ENCODE measurements around the gene TEX264. TPM values are rescaled to one million over a fixed set of nuclear protein-coding genes. Genes with fewer than 3 reads are reported as not detected.

The TEX264 gene
- total and polyA plus RNA-seq, 2 experiments from 2014 or later = 10.0 to 13.3 TPM

DNA sequence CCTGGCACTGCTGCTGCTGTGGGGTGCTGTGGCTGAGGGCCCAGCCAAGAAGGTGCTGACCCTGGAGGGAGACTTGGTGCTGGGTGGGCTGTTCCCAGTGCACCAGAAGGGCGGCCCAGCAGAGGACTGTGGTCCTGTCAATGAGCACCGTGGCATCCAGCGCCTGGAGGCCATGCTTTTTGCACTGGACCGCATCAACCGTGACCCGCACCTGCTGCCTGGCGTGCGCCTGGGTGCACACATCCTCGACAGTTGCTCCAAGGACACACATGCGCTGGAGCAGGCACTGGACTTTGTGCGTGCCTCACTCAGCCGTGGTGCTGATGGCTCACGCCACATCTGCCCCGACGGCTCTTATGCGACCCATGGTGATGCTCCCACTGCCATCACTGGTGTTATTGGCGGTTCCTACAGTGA, 38.0 kb downstream of the TEX264 start:
- Mint-ChIP-seq H3K36me3 (ENCODE audit: low read depth) (peaks cover 3% of the 10 kb centered on the region; the same call in 1 of the 3 replicates), H3K27ac (no peak overlapping the region), H3K4me1 (peaks cover 27% of the 10 kb centered on the region), H3K27me3 (ENCODE audit: insufficient read depth, low read depth, poor library complexity) (peaks cover 27% of the 10 kb centered on the region), H3K9me3 (no peaks in the 10 kb centered on the region; the same call in 2 of the 3 replicates), H3K4me3 (no peak overlapping the region; the same call in 2 of the 3 replicates)
- Histone ChIP-seq H3K4me1 (ENCODE audit: insufficient read depth) (peaks cover 7% of the 10 kb centered on the region), H2AFZ (no peak overlapping the region), H3K4me3 (no peak overlapping the region), H3K27me3 (ENCODE audit: insufficient read depth) (peaks cover 22% of the 10 kb centered on the region), H3K79me2 (replicated peaks; ENCODE audit: insufficient read depth) (no peaks in the 10 kb centered on the region), H4K20me1 (replicated peaks; ENCODE audit: insufficient read depth) (peaks cover 5% of the 10 kb centered on the region), H3K36me3 (ENCODE audit: insufficient read depth) (no peaks in the 10 kb centered on the region), H3K4me2 (no peak overlapping the region), H3K27ac (ENCODE audit: low read depth) (no peak overlapping the region), H3K9me2 (ENCODE audit: insufficient read depth) (no peaks in the 10 kb centered on the region), H3F3A (replicated peaks; ENCODE audit: low read depth) (peaks cover 6% of the 10 kb centered on the region; the same call in 1 of the 2 replicates)
- no peak for ATAC-seq
- TF ChIP-seq JUNB (IDR thresholded peaks at IDR 0.05; ENCODE audit: unreplicated experiment) = no peak
- no peak for TF ChIP-seq CTCF (conservative IDR thresholded peaks at IDR 0.05; ENCODE audit: low read depth in 2 of 2)
- TF ChIP-seq REST (IDR thresholded peaks at IDR 0.05; ENCODE audit: unreplicated experiment) = no peak
- TF ChIP-seq NANOG (IDR thresholded peaks at IDR 0.05; ENCODE audit: borderline replicate concordance) = no peak
- no peak for TF ChIP-seq POLR2AphosphoS5 (IDR thresholded peaks at IDR 0.05; ENCODE audit: low read depth)
- DNase-seq (ENCODE audit: low spot score) = no peak

- no peak overlapping the region for H3K27ac Mint-ChIP-seq
- Histone ChIP-seq H3K36me3 (ENCODE audit: insufficient read depth) (no peaks in the 10 kb centered on the region), H4K20me1 (replicated peaks; ENCODE audit: insufficient read depth) (peaks cover 5% of the 10 kb centered on the region), H2AFZ (no peak overlapping the region), H3K4me2 (no peak overlapping the region), H3K4me1 (ENCODE audit: insufficient read depth) (peaks cover 5% of the 10 kb centered on the region), H3K79me2 (replicated peaks; ENCODE audit: insufficient read depth) (no peaks in the 10 kb centered on the region), H3K9me2 (ENCODE audit: insufficient read depth) (no peaks in the 10 kb centered on the region), H3K27ac (ENCODE audit: low read depth) (no peak overlapping the region), H3F3A (replicated peaks; ENCODE audit: low read depth) (peaks cover 6% of the 10 kb centered on the region; the same call in 1 of the 2 replicates), H3K27me3 (ENCODE audit: insufficient read depth) (peaks cover 22% of the 10 kb centered on the region), H3K4me3 (no peak overlapping the region)
- DNase-seq (ENCODE audit: low spot score) = no peak
- H3K36me3 Mint-ChIP-seq (ENCODE audit: low read depth) = peaks cover 3% of the 10 kb centered on the region; the same call in 1 of the 3 replicates
- H3K27me3 Mint-ChIP-seq (ENCODE audit: insufficient read depth, low read depth, poor library complexity) = peaks cover 27% of the 10 kb centered on the region
- no peaks in the 10 kb centered on the region; the same call in 2 of the 3 replicates for H3K9me3 Mint-ChIP-seq
- H3K4me3 Mint-ChIP-seq = no peak overlapping the region
- peaks cover 20% of the 10 kb centered on the region for H3K4me1 Mint-ChIP-seq
- no peak for ATAC-seq
- no peak for TF ChIP-seq ETS1 (IDR thresholded peaks at IDR 0.05)
- TF ChIP-seq REST (IDR thresholded peaks at IDR 0.05; ENCODE audit: unreplicated experiment) = no peak
- no peak for TF ChIP-seq EZH2phosphoT487 (IDR thresholded peaks at IDR 0.05; ENCODE audit: unreplicated experiment)
- TF ChIP-seq JUNB (IDR thresholded peaks at IDR 0.05; ENCODE audit: unreplicated experiment) = no peak
- no peak for TF ChIP-seq CTCF (conservative IDR thresholded peaks at IDR 0.05; ENCODE audit: low read depth in 2 of 2)
- no peak for TF ChIP-seq CREB1 (CRISPR knock-in tag; IDR thresholded peaks at IDR 0.05; ENCODE audit: low read depth)
- no peak for TF ChIP-seq STAT1 (IDR thresholded peaks at IDR 0.05; ENCODE audit: unreplicated experiment)
- no peak for TF ChIP-seq ZNF114 (CRISPR knock-in tag; IDR thresholded peaks at IDR 0.05)
These were observed 38.6 kb downstream of the TEX264 start for GRCh38 chr3:51709675-51710074.

All from GM23338 (cell line).